IMR-90 (cell line): ENCODE results near the gene SPRR4.

Source experiments
- FOS ChIP-seq: fragments of 150-350 bp; IDR thresholded peaks from 2 replicates; pipeline ENCODE4 v1.6.1; 2016; ENCODE audit warnings: low read depth, low read length
- POLR2A ChIP-seq: IDR thresholded peaks from 2 replicates; pipeline ENCODE4 v1.6.1; 2012; ENCODE audit warnings: mild to moderate bottlenecking, low read depth, low read length
- TF ChIP-seq, protein P1 (sequence below): conservative IDR thresholded peaks from 2 replicates; pipeline ENCODE4 v1.5.1; 2012; ENCODE audit warnings: mild to moderate bottlenecking, low read depth, low read length, improper control_type of control experiment

DNA sequence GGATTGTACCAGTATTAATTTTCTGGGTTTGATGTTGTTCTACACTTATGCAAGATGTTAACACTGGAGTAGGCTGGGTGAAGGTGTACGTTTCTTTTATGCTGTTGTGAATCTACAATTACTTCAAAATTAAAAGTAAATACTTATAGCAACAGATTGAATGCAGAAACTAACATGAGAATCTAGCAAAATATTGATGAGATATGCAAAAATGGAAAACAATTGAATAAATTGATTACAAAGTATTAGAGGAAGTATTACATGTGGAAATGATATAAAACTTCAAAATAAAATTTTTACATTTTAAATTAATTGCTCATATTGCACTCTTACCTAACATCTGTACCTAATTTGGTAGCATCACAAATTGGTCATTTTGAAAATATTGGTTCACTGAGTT lies 25.4 kb downstream of the SPRR4 start:
- TF ChIP-seq, protein P1, sequence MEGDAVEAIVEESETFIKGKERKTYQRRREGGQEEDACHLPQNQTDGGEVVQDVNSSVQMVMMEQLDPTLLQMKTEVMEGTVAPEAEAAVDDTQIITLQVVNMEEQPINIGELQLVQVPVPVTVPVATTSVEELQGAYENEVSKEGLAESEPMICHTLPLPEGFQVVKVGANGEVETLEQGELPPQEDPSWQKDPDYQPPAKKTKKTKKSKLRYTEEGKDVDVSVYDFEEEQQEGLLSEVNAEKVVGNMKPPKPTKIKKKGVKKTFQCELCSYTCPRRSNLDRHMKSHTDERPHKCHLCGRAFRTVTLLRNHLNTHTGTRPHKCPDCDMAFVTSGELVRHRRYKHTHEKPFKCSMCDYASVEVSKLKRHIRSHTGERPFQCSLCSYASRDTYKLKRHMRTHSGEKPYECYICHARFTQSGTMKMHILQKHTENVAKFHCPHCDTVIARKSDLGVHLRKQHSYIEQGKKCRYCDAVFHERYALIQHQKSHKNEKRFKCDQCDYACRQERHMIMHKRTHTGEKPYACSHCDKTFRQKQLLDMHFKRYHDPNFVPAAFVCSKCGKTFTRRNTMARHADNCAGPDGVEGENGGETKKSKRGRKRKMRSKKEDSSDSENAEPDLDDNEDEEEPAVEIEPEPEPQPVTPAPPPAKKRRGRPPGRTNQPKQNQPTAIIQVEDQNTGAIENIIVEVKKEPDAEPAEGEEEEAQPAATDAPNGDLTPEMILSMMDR, result no peak
- no peak for TF ChIP-seq FOS
- TF ChIP-seq POLR2A, result no peak
